Lung (tissue), 12 donors: ENCODE results near the gene GLI3. TPM values are rescaled to one million over a fixed set of nuclear protein-coding genes. Genes with fewer than 3 reads are reported as not detected.

Source experiments
- ATAC-seq: fragments of 200-7000 bp; cut with Tn5 transposase; one replicate; pipeline ENCODE4 v1.9.1; 2020; ENCODE audit warnings: moderate number of reproducible peaks; ENCODE audit not compliant: insufficient read depth, low FRiP score
- DNase-seq, 3 donors: peaks; one replicate each; pipeline ENCODE4 v3.0.0-alpha.2; 2013 to 2017
- H3K27ac ChIP-seq, 2 donors: one replicate each; pipeline ENCODE4 v1.5.1; 2013; ENCODE audit warnings: mild to moderate bottlenecking in 2 of 2, moderate library complexity in 2 of 2, control low read depth in 1 of 2, inconsistent platforms in 1 of 2, low read depth in 1 of 2, low read length in 1 of 2
- H3K27me3 ChIP-seq, 3 donors: one replicate each; pipeline ENCODE4 v1.5.1; 2013; ENCODE audit warnings: low read length in 2 of 3; ENCODE audit not compliant: control insufficient read depth in 3 of 3, insufficient read depth in 3 of 3
- H3K36me3 ChIP-seq, 4 donors: one replicate each; pipeline ENCODE4 v1.5.1; 2013; ENCODE audit warnings: low read length in 4 of 4, mild to moderate bottlenecking in 1 of 4, moderate library complexity in 1 of 4; ENCODE audit not compliant: control insufficient read depth in 4 of 4, insufficient read depth in 4 of 4
- H3K4me1 ChIP-seq, 5 donors: one replicate each; pipeline ENCODE4 v1.5.1; 2013; ENCODE audit warnings: low read length in 5 of 5, mild to moderate bottlenecking in 2 of 5, moderate library complexity in 1 of 5; ENCODE audit not compliant: control insufficient read depth in 5 of 5, insufficient read depth in 5 of 5
- H3K4me3 ChIP-seq: one replicate; pipeline ENCODE4 v1.5.1; 2013; ENCODE audit warnings: mild to moderate bottlenecking, control low read depth, moderate library complexity
- H3K9ac ChIP-seq, 2 donors: one replicate each; pipeline ENCODE4 v1.5.1; 2013; ENCODE audit warnings: low read length in 2 of 2, control low read depth in 1 of 2; ENCODE audit not compliant: insufficient read depth in 1 of 2
- H3K9me3 ChIP-seq, 4 donors: one replicate each; pipeline ENCODE4 v1.5.1; 2013; ENCODE audit warnings: low read length in 3 of 4, mild to moderate bottlenecking in 1 of 4, moderate library complexity in 1 of 4; ENCODE audit not compliant: control insufficient read depth in 4 of 4, insufficient read depth in 3 of 4
- WGBS, 2 donors: extraction: QIAGEN DNeasy Blood & Tissue Kit; methylation state at CpG; one replicate each; pipeline ENCODE4 v1.1.7; 2013; 5-methylcytosine and 5-hydroxymethylcytosine counted together
- polyA plus RNA-seq, 2 donors: library from polyadenylated mRNA; stranded (reverse); fragments of 200-250 nt; gene quantifications; one replicate each; pipeline ENCODE4 v1.2.1, GENCODE V29; 2013
- total RNA-seq, 2 donors: library from RNA; depleted of rRNA in 1 of 2; stranded (reverse); fragments of >200 nt in 1 of 2; gene quantifications; one replicate each; pipeline ENCODE4 v1.2.1, GENCODE V29; 2014 to 2021
- TF ChIP-seq, protein P1 (sequence below): IDR thresholded peaks from 2 replicates; pipeline ENCODE4 v1.5.1; 2012; ENCODE audit warnings: mild to moderate bottlenecking; ENCODE audit errors: control extremely low read depth, extremely low read depth
- donor health status: control.
- donor health status: control.
- donor health status: Bipolar disorder and iron deficiency.
- donor health status: healthy.
- donor health status: DM: yes; HTN: yes; CAD: no.

Gene GLI3
- total and polyA plus RNA-seq, 4 donors, result 2.0 to 23.4 (median 10.3) TPM

DNA sequence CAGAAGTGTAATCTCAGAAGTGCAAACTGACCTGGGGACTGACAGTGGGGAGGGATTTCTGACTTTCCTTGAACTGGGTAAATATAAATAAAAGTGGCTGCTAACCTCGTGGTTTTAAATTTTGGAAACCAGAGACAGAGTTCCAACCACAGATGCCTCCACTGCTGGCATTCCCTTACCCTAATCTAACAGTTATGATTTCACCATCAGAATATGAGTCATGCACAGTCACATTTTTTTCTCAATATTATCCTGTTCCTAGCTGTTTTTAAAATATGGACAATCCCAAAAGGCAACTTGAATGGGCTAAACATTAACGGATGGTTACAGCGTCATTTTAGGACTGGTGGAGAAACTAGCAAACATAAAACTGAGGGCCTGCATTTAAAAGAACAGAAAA, 269.9 kb downstream of the GLI3 start:
- Histone ChIP-seq H3K36me3 (peaks cover 0 to 66% (median 36%) of the 10 kb centered on the region in 4 donors), H3K4me3 (no peak overlapping the region), H3K4me1 (peaks cover 0 to 6% (median 0%) of the 10 kb centered on the region in 5 donors), H3K27me3 (no peaks in the 10 kb centered on the region), H3K9me3 (no peaks in the 10 kb centered on the region), H3K27ac (no peak overlapping the region), H3K9ac (no peak overlapping the region)
- 57 to 76% methylated on average over 3 of the region's 3 CpGs for WGBS, 2 donors
- TF ChIP-seq, protein P1, sequence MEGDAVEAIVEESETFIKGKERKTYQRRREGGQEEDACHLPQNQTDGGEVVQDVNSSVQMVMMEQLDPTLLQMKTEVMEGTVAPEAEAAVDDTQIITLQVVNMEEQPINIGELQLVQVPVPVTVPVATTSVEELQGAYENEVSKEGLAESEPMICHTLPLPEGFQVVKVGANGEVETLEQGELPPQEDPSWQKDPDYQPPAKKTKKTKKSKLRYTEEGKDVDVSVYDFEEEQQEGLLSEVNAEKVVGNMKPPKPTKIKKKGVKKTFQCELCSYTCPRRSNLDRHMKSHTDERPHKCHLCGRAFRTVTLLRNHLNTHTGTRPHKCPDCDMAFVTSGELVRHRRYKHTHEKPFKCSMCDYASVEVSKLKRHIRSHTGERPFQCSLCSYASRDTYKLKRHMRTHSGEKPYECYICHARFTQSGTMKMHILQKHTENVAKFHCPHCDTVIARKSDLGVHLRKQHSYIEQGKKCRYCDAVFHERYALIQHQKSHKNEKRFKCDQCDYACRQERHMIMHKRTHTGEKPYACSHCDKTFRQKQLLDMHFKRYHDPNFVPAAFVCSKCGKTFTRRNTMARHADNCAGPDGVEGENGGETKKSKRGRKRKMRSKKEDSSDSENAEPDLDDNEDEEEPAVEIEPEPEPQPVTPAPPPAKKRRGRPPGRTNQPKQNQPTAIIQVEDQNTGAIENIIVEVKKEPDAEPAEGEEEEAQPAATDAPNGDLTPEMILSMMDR, result no peak
- no peak for ATAC-seq
- DNase-seq, result no peak

DNA sequence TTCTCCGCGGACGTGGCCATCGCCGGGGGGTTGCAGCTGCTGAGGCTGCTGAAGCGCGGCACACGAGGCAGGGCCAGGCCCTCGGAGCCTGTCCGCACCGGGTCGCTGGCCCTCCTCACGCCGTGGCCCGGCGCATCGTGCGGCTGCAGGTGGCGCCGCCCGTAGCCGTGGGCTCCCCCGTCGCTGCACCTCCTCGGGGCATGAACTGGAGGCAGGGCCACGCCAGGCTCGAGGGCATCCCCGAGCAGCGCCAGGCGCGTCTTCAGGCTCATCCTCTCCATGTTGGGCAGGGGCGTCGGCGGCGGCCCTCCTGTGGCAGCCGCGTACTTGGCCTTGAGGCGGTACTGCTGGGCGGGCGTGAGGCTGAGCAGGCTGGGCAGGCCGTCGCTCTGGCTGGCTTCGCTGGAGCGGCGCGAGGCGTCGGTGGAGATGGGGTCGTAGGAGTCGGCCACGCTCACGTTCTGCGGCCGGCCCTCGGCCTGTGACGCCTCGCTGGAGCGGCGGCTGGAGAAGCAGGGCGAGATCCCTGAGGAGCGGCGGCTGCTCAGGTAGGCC, 271.0 kb downstream of the GLI3 start:
- Histone ChIP-seq H3K36me3 (peaks cover 0 to 56% (median 32%) of the 10 kb centered on the region in 4 donors), H3K4me1 (peaks cover 0 to 6% (median 0%) of the 10 kb centered on the region in 5 donors), H3K4me3 (no peak overlapping the region), H3K9ac (no peak overlapping the region), H3K27ac (no peak overlapping the region), H3K27me3 (no peaks in the 10 kb centered on the region), H3K9me3 (no peaks in the 10 kb centered on the region)
- ATAC-seq, result no peak
- 97 to 98% methylated on average over 62 of the region's 62 CpGs for WGBS, 2 donors
- TF ChIP-seq, protein P1, result no peak
- DNase-seq, result no peak

DNA sequence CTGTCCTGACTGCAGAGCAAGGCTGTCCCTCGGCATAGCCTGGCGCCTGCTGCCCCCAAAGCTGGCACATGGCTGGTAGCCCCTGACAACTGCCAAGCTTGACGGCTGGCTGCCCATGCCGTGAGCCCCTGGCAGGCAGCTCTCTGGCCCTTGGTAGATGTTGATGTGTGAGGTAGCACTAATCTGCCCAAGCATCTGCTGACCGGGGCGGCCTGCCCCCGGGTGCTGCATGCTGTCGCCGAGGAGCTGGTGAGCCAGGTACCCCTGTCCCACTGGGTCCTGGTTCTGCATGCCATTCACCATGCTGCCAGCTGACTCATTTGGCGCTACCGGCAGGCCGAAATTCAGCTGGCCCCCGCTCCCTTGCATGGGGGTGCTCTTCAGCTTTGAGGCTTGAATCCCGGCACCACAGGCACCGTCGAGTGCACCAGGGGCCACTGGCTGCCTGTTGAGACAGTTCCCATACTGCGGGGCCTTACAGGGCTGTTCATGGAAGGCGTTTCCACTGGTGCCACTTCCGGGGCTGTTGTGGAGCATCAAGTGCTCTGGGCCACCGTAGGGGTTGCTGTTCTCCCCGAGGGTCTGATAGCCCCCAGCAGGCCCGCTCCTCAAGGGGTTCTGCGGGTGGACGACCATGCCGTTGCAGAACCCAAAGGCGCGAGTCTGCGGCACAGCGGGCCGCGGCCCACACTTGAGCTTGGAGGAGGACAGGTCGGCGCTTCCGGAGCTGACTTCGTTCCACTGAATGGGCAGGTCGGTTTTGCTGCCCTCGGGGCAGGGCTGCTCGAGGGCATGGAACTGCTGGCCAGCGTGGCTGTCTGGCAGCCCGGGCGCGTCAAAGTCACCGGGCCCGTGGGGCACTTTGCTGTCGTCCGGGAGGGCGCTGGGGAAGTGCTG, 271.9 kb downstream of the GLI3 start:
- WGBS, 2 donors, result 96 to 97% methylated on average over 47 of the region's 47 CpGs
- Histone ChIP-seq H3K9me3 (no peaks in the 10 kb centered on the region), H3K36me3 (peaks cover 0 to 56% (median 32%) of the 10 kb centered on the region in 4 donors), H3K4me3 (no peak overlapping the region), H3K27ac (no peak overlapping the region), H3K4me1 (peaks cover 0 to 6% (median 0%) of the 10 kb centered on the region in 5 donors), H3K27me3 (no peaks in the 10 kb centered on the region), H3K9ac (no peak overlapping the region)
- ATAC-seq, result no peak
- TF ChIP-seq, protein P1, result no peak
- DNase-seq, result no peak
